GM19452 (cell line): ENCODE data around the gene NAPA.

Experiments used
- ATAC-seq: cut with Tn5 transposase; IDR thresholded peaks from one replicate; pipeline ENCODE4 v1.9.1; 2021; ENCODE audit not compliant: unreplicated experiment

NAPA gene

GRCh38 chr19:47523473-47523872 is 8.6 kb upstream of the NAPA start:
- ATAC-seq: no peak

- no peak for ATAC-seq
Measured at GRCh38 chr19:47521473-47522180, 6.8 kb upstream of the NAPA start.

GRCh38 chr19:47520839-47521238 is 6.0 kb upstream of the NAPA start:
- no peak for ATAC-seq

GRCh38 chr19:47520343-47520806 is 5.5 kb upstream of the NAPA start:
- no peak for ATAC-seq

- no peak for ATAC-seq
Measured at GRCh38 chr19:47518854-47519253, 4.0 kb upstream of the NAPA start.

- no peak for ATAC-seq
Measured at GRCh38 chr19:47518139-47518538, 3.3 kb upstream of the NAPA start.

- ATAC-seq: no peak
Measured at GRCh38 chr19:47514151-47514868, 553 bp downstream of the NAPA start.

- no peak for ATAC-seq
Measured at GRCh38 chr19:47512948-47513319, 1.9 kb downstream of the NAPA start.

- ATAC-seq: no peak
Measured at GRCh38 chr19:47512183-47512947, 2.5 kb downstream of the NAPA start.

- no peak for ATAC-seq
Measured at GRCh38 chr19:47511681-47512080, 3.2 kb downstream of the NAPA start.

GRCh38 chr19:47511128-47511517 is 3.7 kb downstream of the NAPA start:
- no peak for ATAC-seq

- no peak for ATAC-seq
Measured at GRCh38 chr19:47510516-47511127, 4.2 kb downstream of the NAPA start.

GRCh38 chr19:47509973-47510372 is 4.9 kb downstream of the NAPA start:
- ATAC-seq: no peak

GRCh38 chr19:47509170-47509847 is 5.6 kb downstream of the NAPA start:
- ATAC-seq: no peak

GRCh38 chr19:47508721-47509120 is 6.1 kb downstream of the NAPA start:
- no peak for ATAC-seq

- ATAC-seq: no peak
Measured at GRCh38 chr19:47507924-47508553, 6.8 kb downstream of the NAPA start.

- ATAC-seq: no peak
Measured at GRCh38 chr19:47507012-47507411, 7.9 kb downstream of the NAPA start.

GRCh38 chr19:47506459-47506858 is 8.4 kb downstream of the NAPA start:
- no peak for ATAC-seq

- no peak for ATAC-seq
Measured at GRCh38 chr19:47505506-47505905, 9.4 kb downstream of the NAPA start.

GRCh38 chr19:47503826-47504150 is 11.1 kb downstream of the NAPA start:
- no peak for ATAC-seq
